ENCODE data around the gene TRIM16.
"Not testable (repeated sequence)": the region's sequence is repeated elsewhere in the genome, so short reads cannot be mapped to it uniquely, and the experiment has no call there.

The TRIM16 gene

DNA sequence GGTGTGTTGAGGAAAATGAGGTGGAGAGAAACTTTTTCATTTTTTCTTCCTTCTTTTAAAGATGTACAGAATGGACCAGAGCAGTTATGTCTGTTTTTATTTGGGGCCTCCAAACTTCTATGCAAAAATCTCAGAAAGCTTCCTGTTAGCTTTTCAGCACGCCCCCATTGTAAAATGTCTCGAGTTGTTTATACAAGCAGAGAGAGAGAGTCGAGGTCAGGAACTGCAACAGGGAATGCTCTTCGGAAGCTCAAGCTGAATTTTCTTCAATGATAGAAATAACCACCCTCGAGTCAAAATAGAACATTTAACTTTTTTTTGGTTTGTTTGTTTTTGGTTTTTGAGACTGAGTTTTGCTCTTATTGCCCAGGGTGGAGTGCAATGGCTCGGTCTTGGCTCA is 68.3 kb downstream of the TRIM16 start:
- DNase-seq (ENCODE audit: low spot score): not testable (repeated sequence)

DNA sequence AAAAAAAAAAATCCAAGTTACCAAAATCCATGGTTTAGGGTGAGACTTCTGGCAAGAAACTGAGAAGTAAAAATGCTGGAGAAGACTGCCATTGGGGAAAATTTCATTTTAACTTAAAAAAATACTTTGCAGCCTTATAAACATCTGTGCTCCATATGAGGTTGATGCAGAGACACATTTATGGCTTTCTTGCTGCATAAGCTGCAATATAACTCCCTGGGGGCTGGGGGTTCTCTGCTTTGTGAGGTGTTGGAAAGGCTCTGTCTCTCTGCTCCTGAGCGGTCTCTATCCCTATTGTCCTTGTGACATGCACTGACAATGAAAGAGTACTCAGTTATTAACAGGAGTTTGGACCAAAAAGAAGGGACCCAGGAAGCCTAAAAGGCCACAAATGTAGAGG is 71.0 kb downstream of the TRIM16 start:
- not testable (repeated sequence) for DNase-seq (ENCODE audit: low spot score)

DNA sequence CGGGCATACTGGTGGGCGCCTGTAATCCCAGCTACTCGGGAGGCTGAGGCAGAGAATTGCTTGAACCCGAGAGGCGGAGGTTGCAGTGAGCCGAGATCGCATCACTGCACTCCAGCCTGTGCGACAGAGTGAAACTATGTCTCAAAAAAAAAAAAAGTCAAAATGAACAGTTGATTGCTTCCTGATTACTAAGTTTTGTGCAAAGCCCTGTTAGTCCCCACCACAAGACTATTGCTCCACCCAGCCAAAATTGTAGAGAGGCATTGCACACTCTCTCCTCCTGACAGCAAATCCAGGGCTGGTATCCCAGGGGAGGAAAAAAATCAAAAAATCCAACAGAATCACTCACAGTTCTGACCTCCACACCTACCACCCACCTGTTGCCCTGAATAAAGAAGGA is 91.2 kb downstream of the TRIM16 start:
- not testable (repeated sequence) for DNase-seq (ENCODE audit: low spot score)

DNA sequence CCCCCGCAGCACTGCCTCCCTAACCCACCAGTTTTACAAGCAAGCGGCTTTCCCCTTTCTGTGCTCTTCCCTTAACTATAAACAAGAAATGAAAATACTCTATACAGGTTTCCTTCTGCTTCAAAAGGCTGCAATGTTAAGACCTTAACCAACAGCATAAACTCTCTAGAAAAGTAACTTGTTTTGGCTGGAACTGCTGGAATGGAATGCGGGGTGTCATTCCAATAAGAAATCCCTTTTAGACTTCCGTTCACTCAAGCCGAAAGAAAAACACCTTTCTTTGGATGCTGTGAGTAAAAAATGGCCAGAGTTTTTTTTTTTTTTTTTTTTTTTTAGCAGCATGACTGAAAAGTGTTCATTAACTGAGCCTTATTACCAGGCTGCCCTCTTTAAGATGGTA is 92.1 kb downstream of the TRIM16 start:
- not testable (repeated sequence) for DNase-seq (ENCODE audit: low spot score)

DNA sequence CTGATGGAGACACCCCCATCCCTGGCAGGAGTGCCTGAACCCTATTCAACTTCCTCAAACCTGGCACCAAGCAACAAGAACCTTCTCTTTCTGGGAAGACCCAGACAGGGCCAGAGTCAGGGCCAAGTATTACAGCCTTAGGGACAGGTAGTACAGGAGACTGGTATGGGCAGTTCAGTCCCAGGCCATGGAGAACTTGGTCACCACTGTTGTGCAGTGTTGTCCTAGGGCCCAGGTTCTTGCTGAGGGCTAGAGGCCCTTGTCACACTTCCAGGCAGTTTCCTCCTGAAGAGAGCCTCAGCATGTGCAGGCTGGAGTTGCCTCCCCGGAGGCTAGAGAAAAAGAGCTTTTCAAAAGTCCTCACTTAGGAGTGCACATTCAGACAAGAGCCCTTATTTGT is 93.3 kb downstream of the TRIM16 start:
- not testable (repeated sequence) for DNase-seq (ENCODE audit: low spot score)

DNA sequence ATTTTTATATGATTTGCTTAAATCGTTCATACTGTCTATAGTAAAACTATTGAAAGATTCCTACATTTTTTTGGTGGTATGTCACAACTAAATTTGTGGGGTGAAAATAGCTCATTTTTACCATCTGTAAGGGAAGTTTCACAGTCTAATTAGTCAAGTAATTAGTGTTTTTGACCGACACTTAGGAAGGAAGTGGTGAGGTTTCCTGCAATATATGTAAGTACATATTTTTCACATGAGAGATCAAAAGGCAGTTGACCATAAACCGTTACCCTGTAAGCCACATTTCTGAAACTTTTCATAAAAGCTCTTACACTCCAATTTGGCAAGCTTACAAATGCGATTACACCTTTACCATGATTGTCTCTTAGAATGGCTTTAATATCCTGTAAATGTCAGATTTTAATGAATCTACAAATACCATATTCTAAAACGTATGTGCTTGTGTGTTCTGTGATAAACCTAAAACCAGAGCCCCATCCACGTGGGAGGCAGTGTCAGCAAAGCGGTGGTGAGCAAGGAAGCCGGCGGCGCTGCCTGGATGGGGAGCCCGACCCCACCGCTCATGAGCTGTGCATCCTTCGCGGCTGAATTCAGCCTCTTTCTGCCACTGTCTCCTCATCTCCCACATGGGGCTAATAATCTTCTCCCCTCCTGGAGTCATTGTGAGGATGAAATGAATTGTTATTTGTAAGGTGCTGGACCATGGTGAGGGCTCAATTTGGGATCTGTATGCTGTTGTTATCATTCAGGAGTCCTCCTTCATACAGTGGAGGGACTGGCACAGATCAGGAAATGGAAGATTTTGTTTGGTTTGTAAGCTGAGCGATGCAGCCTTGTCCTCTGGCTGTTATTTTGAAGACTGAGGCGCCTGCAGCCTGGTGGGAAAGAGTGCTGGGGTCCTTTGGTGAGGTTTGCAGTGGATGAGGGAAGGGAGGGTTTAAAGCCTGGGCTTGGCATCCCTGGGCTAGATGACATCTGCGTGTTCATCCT is 94.3 kb downstream of the TRIM16 start:
- DNase-seq (ENCODE audit: low spot score): peak; percentile 3

DNA sequence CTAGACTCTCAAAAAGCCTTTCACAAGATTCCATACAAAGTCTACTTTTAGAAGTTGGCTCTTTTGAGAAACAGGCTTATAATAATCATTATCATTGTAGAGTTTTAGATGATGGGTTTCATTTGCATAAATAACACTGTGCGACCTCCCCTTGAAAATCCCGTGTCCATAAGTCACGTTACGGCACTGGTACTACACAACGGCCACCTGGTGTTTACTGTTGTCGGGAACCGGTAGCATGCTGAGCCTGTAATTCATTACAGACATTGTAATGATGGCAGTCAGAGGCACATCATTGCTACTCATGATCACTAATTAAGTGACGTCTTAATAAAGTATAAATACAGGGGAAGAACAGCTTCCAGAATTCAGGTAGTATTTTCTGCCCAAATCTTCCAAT is 96.1 kb downstream of the TRIM16 start:
- not testable (repeated sequence) for DNase-seq (ENCODE audit: low spot score)

DNA sequence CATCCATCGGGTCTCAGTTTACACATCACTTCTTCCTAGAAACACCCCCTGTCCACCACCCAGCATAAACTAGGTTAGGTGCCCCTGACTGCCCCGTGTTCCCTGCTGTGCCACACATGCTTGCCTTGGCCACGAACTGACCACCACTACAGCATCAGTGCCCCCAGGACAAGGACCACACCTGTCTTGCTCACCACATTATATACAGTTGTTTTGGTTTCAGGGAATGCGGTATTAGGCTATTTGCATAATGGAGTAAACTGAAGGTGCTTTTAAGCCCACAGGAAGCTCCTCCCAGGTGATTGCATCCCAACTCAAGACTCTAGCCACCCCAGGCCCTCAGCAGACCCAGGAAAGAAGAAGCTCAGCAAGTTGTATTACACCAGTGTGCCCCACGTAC is 100.8 kb downstream of the TRIM16 start:
- not testable (repeated sequence) for DNase-seq (ENCODE audit: low spot score)

DNA sequence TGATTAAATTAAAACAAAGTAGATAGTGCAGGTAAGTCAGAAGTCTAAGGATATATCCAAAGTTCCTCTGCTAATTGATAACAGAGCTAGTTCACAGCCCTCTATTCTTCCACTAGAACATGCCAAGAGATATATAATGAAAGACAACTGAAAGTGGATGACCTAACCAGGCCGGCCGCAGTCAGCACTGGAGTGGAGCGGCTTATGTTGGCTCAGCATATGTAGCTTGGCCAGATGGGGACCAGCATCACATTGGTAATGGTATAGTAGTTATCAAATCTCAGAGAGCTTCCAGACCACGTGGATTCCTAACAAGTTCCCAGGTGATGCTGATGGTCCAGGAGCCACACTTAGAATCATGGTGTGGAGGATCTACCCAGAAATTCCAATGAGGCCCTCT is 102.6 kb downstream of the TRIM16 start:
- not testable (repeated sequence) for DNase-seq (ENCODE audit: low spot score)

Data from CD4-positive, alpha-beta T cell treated with Interleukin-6 at 100 ng/mL for 8 hours (primary cell).